HG03175 (cell line): Measurements from ENCODE around the gene TERC.

Experiments used
- ATAC-seq: cut with Tn5 transposase; IDR thresholded peaks from one replicate; pipeline ENCODE4 v1.9.1; 2021; ENCODE audit warnings: mild to moderate bottlenecking, moderate library complexity; ENCODE audit not compliant: unreplicated experiment

The TERC gene

DNA sequence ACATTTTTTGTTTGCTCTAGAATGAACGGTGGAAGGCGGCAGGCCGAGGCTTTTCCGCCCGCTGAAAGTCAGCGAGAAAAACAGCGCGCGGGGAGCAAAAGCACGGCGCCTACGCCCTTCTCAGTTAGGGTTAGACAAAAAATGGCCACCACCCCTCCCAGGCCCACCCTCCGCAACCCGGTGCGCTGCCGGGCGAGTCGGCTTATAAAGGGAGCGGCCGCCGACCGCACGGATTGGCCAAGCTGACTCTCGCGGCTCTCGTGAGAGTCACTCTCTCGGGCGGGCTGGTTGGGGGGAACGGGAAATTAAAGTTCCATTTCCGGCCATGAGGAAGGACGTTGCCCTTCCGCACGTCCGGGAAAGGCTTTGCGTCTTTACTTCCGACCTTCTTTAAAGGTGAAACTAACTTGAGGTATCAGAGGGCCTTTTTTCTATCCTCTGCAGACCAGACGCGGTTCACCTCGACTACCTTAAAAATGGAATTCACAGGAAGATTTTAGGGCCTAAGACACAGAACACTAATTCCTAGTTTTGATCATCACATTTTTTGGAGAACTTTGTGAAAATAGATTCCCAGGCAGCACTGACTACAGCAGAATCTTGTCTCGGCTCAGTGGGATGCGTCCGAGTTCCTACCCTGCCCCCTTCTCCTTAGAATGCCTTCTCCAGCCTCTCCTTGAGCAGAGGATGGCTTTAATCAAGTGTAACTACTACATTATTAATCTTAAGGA lies at the start of gene TERC:
Gene TERC (minus strand): TSS at position 179 of the 731 bp plus-strand sequence.
- ATAC-seq: peak; percentile 85

GRCh38 chr3:169813757-169814517 lies 49.1 kb upstream of the TERC start:
- ATAC-seq: peak; percentile 90

DNA sequence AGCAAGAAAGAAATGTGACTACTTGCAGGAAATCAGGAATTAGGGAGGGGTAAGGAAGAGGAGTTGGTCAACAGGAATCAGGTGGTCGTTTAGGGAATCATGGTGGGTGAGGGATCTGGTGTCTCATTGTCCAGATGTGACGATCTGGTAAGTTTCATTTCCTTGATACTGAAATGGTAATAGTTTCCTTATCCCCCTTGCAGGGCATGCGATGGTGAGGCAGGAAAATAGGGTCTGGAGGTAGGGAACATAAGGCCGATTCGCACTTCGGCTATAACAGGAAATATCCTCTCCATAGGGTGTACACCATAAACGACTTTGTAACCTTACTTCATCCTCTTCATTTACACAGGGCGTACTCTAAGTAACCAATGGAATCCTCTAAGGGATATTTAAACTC lies 48.4 kb upstream of the TERC start:
- no peak for ATAC-seq

GRCh38 chr3:169812332-169813235 lies 47.7 kb upstream of the TERC start, which contains the start of the genes LRRC34 and LRRIQ4:
Gene LRRC34, minus strand, starts transcription at chr3:169812904. Its CDS starts 356 bp downstream, at chr3:169812548.
Gene LRRIQ4, plus strand, starts transcription at chr3:169812870. Its CDS starts 9,052 bp downstream, at chr3:169821922.
- peak; percentile 58 for ATAC-seq

DNA sequence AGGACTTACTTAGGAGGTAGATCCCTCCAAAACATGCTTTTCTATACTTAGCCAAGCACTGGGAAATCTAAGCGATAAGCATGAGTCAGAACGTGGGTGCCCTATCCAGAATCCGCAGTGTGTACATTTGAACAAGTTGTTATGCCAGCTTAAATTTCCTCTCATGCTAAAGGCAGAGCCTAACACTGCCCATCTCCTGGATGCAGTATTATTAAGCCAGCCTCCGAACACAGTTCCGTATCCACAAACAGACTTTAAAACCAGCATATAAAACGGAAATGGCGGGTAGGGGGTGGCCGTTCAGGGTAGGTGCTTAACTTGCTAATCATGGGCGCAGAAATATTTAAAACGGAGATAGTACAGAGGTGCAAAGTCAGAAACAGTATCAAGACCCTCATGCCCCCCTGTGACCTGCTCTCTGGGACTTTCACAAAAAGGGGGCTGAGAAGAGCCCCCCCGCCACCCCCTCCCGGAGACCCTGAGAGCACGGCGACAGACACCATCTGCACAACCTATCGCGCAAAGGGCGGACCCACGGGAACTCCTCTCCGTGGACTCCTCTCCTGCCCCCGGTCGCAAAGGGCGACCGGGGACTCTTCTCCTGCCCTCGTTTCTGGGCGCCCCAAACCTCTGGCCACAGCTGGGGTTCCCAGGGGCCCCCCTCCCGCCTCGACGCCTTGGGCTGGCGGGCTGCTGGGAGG lies 46.9 kb upstream of the TERC start:
- peak; percentile 2 for ATAC-seq

DNA sequence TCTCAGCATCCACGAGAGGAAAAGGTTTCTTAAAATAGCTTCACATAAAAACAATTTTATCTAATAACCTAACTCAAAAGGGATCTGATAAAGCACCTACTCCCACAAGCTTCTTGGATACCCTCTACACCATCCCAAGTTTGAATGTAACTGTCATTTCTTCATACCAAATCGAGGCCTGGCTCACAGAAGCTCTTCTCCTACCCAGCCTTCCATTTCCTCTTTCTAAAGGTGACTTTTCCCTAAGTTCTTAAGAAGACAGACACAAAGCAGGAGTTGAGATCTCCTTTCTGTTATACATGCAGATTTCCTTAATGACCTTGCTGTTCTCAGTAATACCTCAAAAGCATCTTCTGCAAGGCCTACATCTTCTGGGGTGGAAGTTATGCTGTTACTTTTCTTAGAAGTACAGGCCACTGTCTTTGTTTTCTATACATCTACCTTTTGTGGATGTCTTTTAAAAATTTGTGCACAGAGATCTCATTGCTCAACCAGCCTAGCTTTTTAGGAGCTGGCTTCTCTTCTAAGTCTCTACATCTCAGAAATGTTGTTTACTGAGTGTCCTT lies 44.5 kb upstream of the TERC start:
- no peak for ATAC-seq

DNA sequence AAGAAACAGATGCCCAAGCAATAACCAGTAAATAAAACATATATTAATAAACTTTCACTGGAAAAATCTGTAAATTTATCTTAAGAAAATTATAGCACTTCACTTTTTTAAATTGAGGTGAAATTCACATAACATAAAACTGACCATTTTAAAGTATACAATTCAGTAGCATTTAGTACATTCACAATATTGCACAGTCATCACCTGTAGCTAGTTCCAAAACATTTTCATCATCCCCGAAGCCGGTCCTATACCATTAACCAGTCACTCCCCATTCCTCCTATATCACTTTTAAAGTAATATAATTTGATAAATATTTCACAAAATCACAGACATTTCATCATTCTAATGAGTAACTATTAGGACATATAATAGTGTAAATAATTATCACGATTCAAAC lies 39.8 kb upstream of the TERC start:
- no peak for ATAC-seq

- no peak for ATAC-seq
These were observed 27.5 kb upstream of the TERC start for GRCh38 chr3:169792359-169792758.

- ATAC-seq: no peak
These were observed 26.0 kb upstream of the TERC start for GRCh38 chr3:169790687-169791429.

DNA sequence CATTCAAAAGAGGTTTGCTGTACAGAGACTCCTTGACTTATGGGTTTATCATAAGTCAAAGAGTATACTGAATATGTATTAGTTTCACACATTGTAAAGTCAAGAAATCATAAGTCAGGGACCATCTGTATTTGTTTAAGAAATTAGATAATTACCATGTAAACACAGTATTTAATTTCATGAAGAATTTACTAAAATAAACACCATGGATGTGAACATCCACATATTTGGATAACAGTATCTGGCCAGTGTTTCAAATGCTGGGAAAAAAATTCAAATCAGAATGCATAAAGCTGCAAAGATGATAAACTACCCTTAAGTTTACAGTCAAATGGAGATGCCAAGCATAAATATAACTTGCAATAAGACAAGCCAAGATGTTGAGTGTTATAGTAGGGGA lies 25.4 kb upstream of the TERC start:
- no peak for ATAC-seq

- ATAC-seq: no peak
These were observed 22.9 kb upstream of the TERC start for GRCh38 chr3:169787791-169788190.

GRCh38 chr3:169787120-169787519 lies 22.3 kb upstream of the TERC start:
- ATAC-seq: no peak

DNA sequence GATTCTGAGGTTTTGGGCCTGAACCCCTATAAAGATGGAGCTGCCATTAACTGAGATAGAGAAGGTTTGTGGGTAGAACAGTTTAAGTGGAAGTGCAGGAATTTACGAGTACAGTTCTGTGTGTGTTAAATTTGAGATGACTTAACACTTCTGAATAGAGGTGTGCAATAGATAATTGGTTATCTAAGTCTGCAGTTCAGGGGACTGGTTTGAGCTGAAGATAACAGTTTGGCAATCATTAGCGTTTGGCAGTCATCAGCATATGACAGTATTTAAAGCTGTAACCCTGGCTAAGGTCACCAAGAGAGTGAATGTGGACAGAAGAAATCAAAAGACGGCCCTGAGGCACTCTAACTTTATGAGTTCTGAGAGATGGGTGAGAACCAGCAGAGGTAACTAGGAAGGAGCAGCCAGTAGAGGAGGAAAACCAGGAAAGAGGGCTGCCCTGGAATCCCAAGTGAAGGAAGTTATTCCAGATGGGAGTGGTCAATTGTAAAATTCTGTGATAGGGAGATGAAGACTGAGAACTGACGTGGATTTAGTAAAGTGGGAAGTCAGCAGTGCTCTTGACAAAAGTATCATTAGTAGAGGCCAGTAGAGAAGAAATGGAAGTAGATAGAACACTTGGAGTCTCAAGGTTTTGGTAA lies 16.5 kb upstream of the TERC start:
- ATAC-seq: no peak

GRCh38 chr3:169780742-169781141 lies 15.9 kb upstream of the TERC start:
- no peak for ATAC-seq

GRCh38 chr3:169777822-169778221 lies 13.0 kb upstream of the TERC start:
- ATAC-seq: no peak

DNA sequence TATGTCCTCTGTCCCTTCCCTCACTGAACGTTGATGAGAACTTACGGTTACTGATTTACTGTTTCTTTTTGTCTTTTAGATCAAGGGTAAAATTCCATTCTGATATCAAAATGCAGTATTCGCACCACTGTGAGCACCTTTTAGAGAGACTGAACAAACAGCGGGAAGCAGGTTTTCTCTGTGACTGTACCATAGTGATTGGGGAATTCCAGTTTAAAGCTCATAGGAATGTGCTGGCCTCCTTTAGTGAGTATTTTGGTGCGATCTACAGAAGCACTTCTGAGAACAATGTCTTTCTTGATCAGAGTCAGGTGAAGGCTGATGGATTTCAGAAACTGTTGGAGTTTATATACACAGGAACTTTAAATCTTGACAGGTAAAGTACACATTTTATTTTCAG lies 9.3 kb upstream of the TERC start:
- no peak for ATAC-seq

- ATAC-seq: peak; percentile 84
These were observed 8.3 kb upstream of the TERC start, which contains the start of gene MYNN for GRCh38 chr3:169772897-169773816. Gene MYNN, plus strand, starts transcription at chr3:169773396. Its CDS starts 900 bp downstream, at chr3:169774296.
